Endodermal cell (in vitro differentiated cells): Measurements from ENCODE around the gene SPTA1. TPM values are rescaled to one million over a fixed set of nuclear protein-coding genes. Genes with fewer than 3 reads are reported as not detected.
"Not testable (repeated sequence)": the region's sequence is repeated elsewhere in the genome, so short reads cannot be mapped to it uniquely, and the experiment has no call there.

Source experiments
- DNase-seq: peaks from one replicate; pipeline ENCODE4 v3.0.0-alpha.2; 2017
- H3K27ac ChIP-seq: 2 replicates; pipeline ENCODE4 v1.5.1; 2013; ENCODE audit warnings: mild to moderate bottlenecking, low read depth, low read length, moderate library complexity
- H3K27me3 ChIP-seq: 2 replicates; pipeline ENCODE4 v1.6.1; 2013; ENCODE audit warnings: mild to moderate bottlenecking, low read length, moderate library complexity; ENCODE audit not compliant: insufficient read depth, control insufficient read depth, poor library complexity, severe bottlenecking
- H3K36me3 ChIP-seq: 2 replicates; pipeline ENCODE4 v1.7.0; 2013; ENCODE audit warnings: mild to moderate bottlenecking, low read length, moderate library complexity; ENCODE audit not compliant: control insufficient read depth, insufficient read depth
- H3K4me1 ChIP-seq: one replicate; pipeline ENCODE4 v1.7.0; 2013; ENCODE audit warnings: low read length; ENCODE audit not compliant: control insufficient read depth, insufficient read depth
- H3K4me3 ChIP-seq: 2 replicates; pipeline ENCODE4 v1.5.1; 2013; ENCODE audit warnings: mild to moderate bottlenecking, low read length, moderate library complexity
- H3K9ac ChIP-seq: 2 replicates; pipeline ENCODE4 v1.6.1; 2013; ENCODE audit warnings: mild to moderate bottlenecking, low read length, moderate library complexity; ENCODE audit not compliant: poor library complexity, severe bottlenecking; ENCODE audit errors: extremely low read depth
- H3K9me3 ChIP-seq: 2 replicates; pipeline ENCODE4 v1.6.1; 2013; ENCODE audit warnings: mild to moderate bottlenecking, low read length, moderate library complexity; ENCODE audit not compliant: control insufficient read depth
- H3K27ac Mint-ChIP-seq: 2 replicates; pipeline ENCODE4 v1.8.0; 2020; ENCODE audit warnings: mixed read lengths
- H3K27me3 Mint-ChIP-seq: 2 replicates; pipeline ENCODE4 v1.8.0; 2021; ENCODE audit warnings: mild to moderate bottlenecking, mixed read lengths; ENCODE audit not compliant: insufficient read depth
- H3K36me3 Mint-ChIP-seq: 2 replicates; pipeline ENCODE4 v1.8.0; 2020; ENCODE audit warnings: low read depth, mixed read lengths
- H3K4me1 Mint-ChIP-seq: 2 replicates; pipeline ENCODE4 v1.8.0; 2020; ENCODE audit warnings: mixed read lengths
- H3K4me3 Mint-ChIP-seq: 2 replicates; pipeline ENCODE4 v1.8.0; 2020; ENCODE audit warnings: mild to moderate bottlenecking, moderate library complexity, mixed read lengths
- H3K9me3 Mint-ChIP-seq: 2 replicates; pipeline ENCODE4 v1.8.0; 2020; ENCODE audit warnings: mild to moderate bottlenecking, mixed read lengths
- WGBS, 2 experiments: methylation state at CpG; one replicate each; pipeline versions ENCODE4 v1.1.5 to v1.1.7; 2013; ENCODE audit warnings: missing lambda C conversion rate in 2 of 2, mixed read lengths in 1 of 2; ENCODE audit not compliant: insufficient coverage in 1 of 2, insufficient read length in 1 of 2; 5-methylcytosine and 5-hydroxymethylcytosine counted together
- total RNA-seq, 2 donors: library from RNA; stranded (reverse); fragmentation: NEBNext Ultra II Directional in 1 of 2; extraction: Animal tissue kit (Norgen Biotek cat#: 25700) in 1 of 2; gene quantifications; 2 replicates in 1 of 2; 3 replicates in 1 of 2; pipeline ENCODE4 v1.2.1, GENCODE V29; 2021
- TF ChIP-seq, protein P1 (sequence below): fragments of 200-600 bp; sonication (generic); conservative IDR thresholded peaks from 2 replicates; pipeline ENCODE4 v1.5.0; 2021; ENCODE audit warnings: antibody characterized with exemption, mild to moderate bottlenecking

The SPTA1 gene
- total RNA-seq, 2 donors from 2014 or later: not detected

DNA sequence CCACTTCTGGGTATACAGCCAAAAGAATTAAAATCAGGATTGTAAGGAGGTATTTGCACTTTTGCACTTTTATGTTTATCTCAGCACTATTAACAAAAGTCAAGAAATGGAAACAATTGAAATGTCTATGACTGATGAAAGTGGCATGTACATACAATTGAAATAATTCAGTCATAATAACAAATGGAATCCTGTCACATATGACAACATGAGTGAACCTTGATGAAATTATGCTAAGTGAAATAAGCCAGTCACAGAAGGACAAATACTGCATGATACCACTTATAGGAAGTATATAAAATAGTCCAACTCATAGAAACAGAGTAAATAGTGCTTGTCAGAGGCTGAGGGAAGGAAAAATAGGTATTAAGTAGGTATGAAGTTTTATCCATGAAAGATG is 3.4 kb upstream of the SPTA1 start:
- no peaks in the 10 kb centered on the region for H3K9me3 ChIP-seq
- TF ChIP-seq, protein P1, sequence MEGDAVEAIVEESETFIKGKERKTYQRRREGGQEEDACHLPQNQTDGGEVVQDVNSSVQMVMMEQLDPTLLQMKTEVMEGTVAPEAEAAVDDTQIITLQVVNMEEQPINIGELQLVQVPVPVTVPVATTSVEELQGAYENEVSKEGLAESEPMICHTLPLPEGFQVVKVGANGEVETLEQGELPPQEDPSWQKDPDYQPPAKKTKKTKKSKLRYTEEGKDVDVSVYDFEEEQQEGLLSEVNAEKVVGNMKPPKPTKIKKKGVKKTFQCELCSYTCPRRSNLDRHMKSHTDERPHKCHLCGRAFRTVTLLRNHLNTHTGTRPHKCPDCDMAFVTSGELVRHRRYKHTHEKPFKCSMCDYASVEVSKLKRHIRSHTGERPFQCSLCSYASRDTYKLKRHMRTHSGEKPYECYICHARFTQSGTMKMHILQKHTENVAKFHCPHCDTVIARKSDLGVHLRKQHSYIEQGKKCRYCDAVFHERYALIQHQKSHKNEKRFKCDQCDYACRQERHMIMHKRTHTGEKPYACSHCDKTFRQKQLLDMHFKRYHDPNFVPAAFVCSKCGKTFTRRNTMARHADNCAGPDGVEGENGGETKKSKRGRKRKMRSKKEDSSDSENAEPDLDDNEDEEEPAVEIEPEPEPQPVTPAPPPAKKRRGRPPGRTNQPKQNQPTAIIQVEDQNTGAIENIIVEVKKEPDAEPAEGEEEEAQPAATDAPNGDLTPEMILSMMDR: no peak
- Mint-ChIP-seq H3K27me3 (peaks cover 2% of the 10 kb centered on the region), H3K36me3 (no peaks in the 10 kb centered on the region), H3K4me3 (no peak overlapping the region), H3K9me3 (peaks cover 2% of the 10 kb centered on the region), H3K27ac (no peak overlapping the region), H3K4me1 (no peaks in the 10 kb centered on the region)
- H3K4me3 ChIP-seq: no peak overlapping the region
- H3K27ac ChIP-seq: no peak overlapping the region
- no peaks in the 10 kb centered on the region for H3K27me3 ChIP-seq
- DNase-seq: no peak
- H3K36me3 ChIP-seq: no peaks in the 10 kb centered on the region
- no peak overlapping the region for H3K9ac ChIP-seq
- no peaks in the 10 kb centered on the region for H3K4me1 ChIP-seq

DNA sequence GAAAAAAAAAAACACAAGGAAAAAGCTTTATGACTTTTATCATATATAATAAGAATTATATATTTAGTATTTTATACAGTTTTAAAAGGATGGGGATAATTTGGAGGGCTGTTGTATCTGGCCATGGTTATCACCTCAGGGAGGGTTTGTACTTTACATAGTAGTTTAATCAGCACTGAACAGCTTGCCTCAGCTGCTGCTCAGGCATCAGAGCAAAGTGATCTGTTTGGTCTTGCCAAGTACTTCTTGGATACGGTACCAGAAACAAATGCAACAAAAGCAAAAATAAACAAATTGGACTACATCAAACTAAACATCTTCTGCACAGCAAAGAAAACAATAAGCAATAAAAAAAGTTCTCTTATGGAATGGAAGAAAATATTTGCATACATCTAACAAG is 2.6 kb upstream of the SPTA1 start:
- H3K9ac ChIP-seq: no peak overlapping the region
- H3K9me3 ChIP-seq: no peaks in the 10 kb centered on the region
- Mint-ChIP-seq H3K27me3 (peaks cover 2% of the 10 kb centered on the region), H3K36me3 (no peaks in the 10 kb centered on the region), H3K27ac (no peak overlapping the region), H3K9me3 (peaks cover 2% of the 10 kb centered on the region), H3K4me1 (no peaks in the 10 kb centered on the region), H3K4me3 (no peak overlapping the region)
- no peak for DNase-seq
- H3K36me3 ChIP-seq: no peaks in the 10 kb centered on the region
- no peak overlapping the region for H3K27ac ChIP-seq
- 92% methylated on average over 1 of the region's 1 CpG; no CpG with 5 or more reads in 1 of the 2 experiments for WGBS, 2 experiments
- H3K27me3 ChIP-seq: no peaks in the 10 kb centered on the region
- no peak overlapping the region for H3K4me3 ChIP-seq
- TF ChIP-seq, protein P1: no peak
- no peaks in the 10 kb centered on the region for H3K4me1 ChIP-seq

DNA sequence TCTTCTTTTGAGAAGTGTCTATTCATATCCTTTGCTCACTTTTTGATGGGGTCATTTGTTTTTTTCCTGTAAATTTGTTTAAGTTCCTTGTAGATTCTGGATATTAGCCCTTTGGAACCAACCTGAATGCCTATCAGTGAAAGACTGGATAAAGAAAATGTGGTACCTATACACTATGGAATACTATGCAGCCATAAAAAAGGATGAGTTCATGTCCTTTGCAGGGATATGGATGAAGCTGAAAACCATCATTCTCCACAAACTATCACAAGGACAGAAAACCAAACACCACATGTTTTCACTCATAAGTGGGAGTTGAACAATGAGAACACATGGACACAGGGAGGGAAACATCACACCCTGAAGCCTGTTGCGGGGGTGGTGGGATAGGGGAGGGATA is 1.8 kb upstream of the SPTA1 start:
- not testable (repeated sequence) for H3K4me3 ChIP-seq, H3K9me3 ChIP-seq, H3K36me3 ChIP-seq, H3K36me3 Mint-ChIP-seq, H3K9ac ChIP-seq, H3K27me3 ChIP-seq, H3K4me1 ChIP-seq, H3K27ac Mint-ChIP-seq, H3K4me3 Mint-ChIP-seq, H3K27me3 Mint-ChIP-seq, H3K27ac ChIP-seq, DNase-seq, H3K9me3 Mint-ChIP-seq, H3K4me1 Mint-ChIP-seq
- WGBS, 2 experiments: 92% methylated on average over 1 of the region's 1 CpG; no CpG with 5 or more reads in 1 of the 2 experiments

DNA sequence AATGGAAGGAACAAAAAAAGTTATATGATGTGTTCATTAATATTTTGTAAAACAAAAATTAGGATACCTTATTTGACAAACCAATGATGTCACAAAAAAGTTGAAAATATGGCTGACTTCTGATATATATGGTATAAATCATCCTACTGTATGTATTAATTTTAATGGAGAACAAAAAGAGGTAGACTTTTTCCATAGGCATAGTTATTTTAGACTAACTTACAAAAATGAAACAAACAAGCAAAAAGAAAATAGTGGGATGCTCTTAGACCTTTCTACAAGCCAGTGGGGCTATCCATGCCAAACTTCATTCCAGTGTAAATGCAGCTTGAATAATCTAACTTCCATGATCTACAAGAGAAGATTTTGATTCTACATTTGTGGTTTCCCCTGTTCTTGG is 522 bp upstream of the SPTA1 start:
- no peak overlapping the region for H3K27ac ChIP-seq
- Mint-ChIP-seq H3K27me3 (peaks cover 2% of the 10 kb centered on the region), H3K4me1 (no peaks in the 10 kb centered on the region), H3K36me3 (no peaks in the 10 kb centered on the region), H3K9me3 (peaks cover 2% of the 10 kb centered on the region), H3K27ac (no peak overlapping the region), H3K4me3 (no peak overlapping the region)
- no peaks in the 10 kb centered on the region for H3K36me3 ChIP-seq
- no peak for DNase-seq
- H3K27me3 ChIP-seq: no peaks in the 10 kb centered on the region
- TF ChIP-seq, protein P1: no peak
- no peak overlapping the region for H3K4me3 ChIP-seq
- no peaks in the 10 kb centered on the region for H3K4me1 ChIP-seq
- no peaks in the 10 kb centered on the region for H3K9me3 ChIP-seq
- H3K9ac ChIP-seq: no peak overlapping the region
